Mononuclear cell (primary cell): ENCODE data around the gene CDKAL1. TPM values are rescaled to one million over a fixed set of nuclear protein-coding genes. Genes with fewer than 3 reads are reported as not detected.

ENCODE experiments used
- H3K27me3 ChIP-seq: 2 replicates; pipeline ENCODE4 v1.6.0; 2011; ENCODE audit warnings: low read length, control low read depth; ENCODE audit not compliant: insufficient read depth
- H3K4me1 ChIP-seq: 2 replicates; pipeline ENCODE4 v1.5.1; 2011; ENCODE audit warnings: mild to moderate bottlenecking, low read length, control low read depth; ENCODE audit not compliant: insufficient read depth
- H3K4me3 ChIP-seq: 2 replicates; pipeline ENCODE4 v1.5.1; 2011; ENCODE audit warnings: mild to moderate bottlenecking, low read length, moderate library complexity
- H3K9me3 ChIP-seq: 2 replicates; pipeline ENCODE4 v1.5.1; 2011; ENCODE audit warnings: low read depth, mild to moderate bottlenecking, control low read depth, low read length
- total RNA-seq: library from RNA; depleted of rRNA; stranded (reverse); fragments of >200 nt; gene quantifications from one replicate; pipeline ENCODE4 v1.2.3, GENCODE V29; 2012

The CDKAL1 gene
- total RNA-seq, 1 donor: 26.6 TPM

GRCh38 chr6:21171801-21172200 is 637.5 kb downstream of the CDKAL1 start:
- peaks cover 11% of the 10 kb centered on the region for H3K4me1 ChIP-seq
- no peaks in the 10 kb centered on the region for H3K27me3 ChIP-seq
- H3K9me3 ChIP-seq: no peaks in the 10 kb centered on the region
- H3K4me3 ChIP-seq: no peak overlapping the region

GRCh38 chr6:21173031-21173430 is 638.8 kb downstream of the CDKAL1 start:
- Histone ChIP-seq H3K4me1 (peaks cover 11% of the 10 kb centered on the region), H3K27me3 (no peaks in the 10 kb centered on the region), H3K9me3 (no peaks in the 10 kb centered on the region), H3K4me3 (no peak overlapping the region)

- peaks cover 11% of the 10 kb centered on the region for H3K4me1 ChIP-seq
- no peaks in the 10 kb centered on the region for H3K9me3 ChIP-seq
- H3K27me3 ChIP-seq: no peaks in the 10 kb centered on the region
- H3K4me3 ChIP-seq: no peak overlapping the region
These were observed 639.4 kb downstream of the CDKAL1 start for GRCh38 chr6:21173678-21174077.

- H3K4me1 ChIP-seq: peaks cover 11% of the 10 kb centered on the region
- H3K4me3 ChIP-seq: no peak overlapping the region
- no peaks in the 10 kb centered on the region for H3K27me3 ChIP-seq
- H3K9me3 ChIP-seq: peaks cover 7% of the 10 kb centered on the region
These were observed 641.9 kb downstream of the CDKAL1 start for GRCh38 chr6:21176197-21176596.

- Histone ChIP-seq H3K4me1 (no peaks in the 10 kb centered on the region), H3K4me3 (no peak overlapping the region), H3K27me3 (no peaks in the 10 kb centered on the region), H3K9me3 (peaks cover 9% of the 10 kb centered on the region)
These were observed 645.9 kb downstream of the CDKAL1 start for GRCh38 chr6:21180155-21180554.

- no peak overlapping the region for H3K4me3 ChIP-seq
- peaks cover 9% of the 10 kb centered on the region for H3K9me3 ChIP-seq
- H3K27me3 ChIP-seq: no peaks in the 10 kb centered on the region
- H3K4me1 ChIP-seq: no peaks in the 10 kb centered on the region
These were observed 646.6 kb downstream of the CDKAL1 start for GRCh38 chr6:21180800-21181337.

- Histone ChIP-seq H3K9me3 (peaks cover 9% of the 10 kb centered on the region), H3K4me1 (no peaks in the 10 kb centered on the region), H3K4me3 (no peak overlapping the region), H3K27me3 (no peaks in the 10 kb centered on the region)
These were observed 647.6 kb downstream of the CDKAL1 start for GRCh38 chr6:21181866-21182265.

- peaks cover 9% of the 10 kb centered on the region for H3K9me3 ChIP-seq
- H3K27me3 ChIP-seq: no peaks in the 10 kb centered on the region
- H3K4me3 ChIP-seq: no peak overlapping the region
- H3K4me1 ChIP-seq: no peaks in the 10 kb centered on the region
These were observed 648.3 kb downstream of the CDKAL1 start for GRCh38 chr6:21182589-21182988.

GRCh38 chr6:21185861-21186478 is 651.7 kb downstream of the CDKAL1 start:
- Histone ChIP-seq H3K4me1 (peaks cover 6% of the 10 kb centered on the region), H3K4me3 (no peak overlapping the region), H3K27me3 (no peaks in the 10 kb centered on the region), H3K9me3 (peaks cover 5% of the 10 kb centered on the region)

GRCh38 chr6:21186479-21187055 is 652.3 kb downstream of the CDKAL1 start:
- no peaks in the 10 kb centered on the region for H3K27me3 ChIP-seq
- peaks cover 6% of the 10 kb centered on the region for H3K4me1 ChIP-seq
- H3K9me3 ChIP-seq: no peaks in the 10 kb centered on the region
- H3K4me3 ChIP-seq: no peak overlapping the region

- Histone ChIP-seq H3K27me3 (no peaks in the 10 kb centered on the region), H3K9me3 (no peaks in the 10 kb centered on the region), H3K4me1 (peaks cover 6% of the 10 kb centered on the region), H3K4me3 (no peak overlapping the region)
These were observed 653.2 kb downstream of the CDKAL1 start for GRCh38 chr6:21187485-21187884.

- no peaks in the 10 kb centered on the region for H3K27me3 ChIP-seq
- H3K4me3 ChIP-seq: no peak overlapping the region
- no peaks in the 10 kb centered on the region for H3K9me3 ChIP-seq
- peaks cover 6% of the 10 kb centered on the region for H3K4me1 ChIP-seq
These were observed 654.4 kb downstream of the CDKAL1 start for GRCh38 chr6:21188505-21189223.

- Histone ChIP-seq H3K4me1 (peaks cover 6% of the 10 kb centered on the region), H3K4me3 (no peak overlapping the region), H3K27me3 (no peaks in the 10 kb centered on the region), H3K9me3 (no peaks in the 10 kb centered on the region)
These were observed 655.5 kb downstream of the CDKAL1 start for GRCh38 chr6:21189759-21190158.

- H3K9me3 ChIP-seq: no peaks in the 10 kb centered on the region
- no peaks in the 10 kb centered on the region for H3K27me3 ChIP-seq
- H3K4me3 ChIP-seq: no peak overlapping the region
- peaks cover 6% of the 10 kb centered on the region for H3K4me1 ChIP-seq
These were observed 656.4 kb downstream of the CDKAL1 start for GRCh38 chr6:21190701-21191100.

- H3K27me3 ChIP-seq: no peaks in the 10 kb centered on the region
- H3K4me3 ChIP-seq: no peak overlapping the region
These were observed 659.7 kb downstream of the CDKAL1 start for GRCh38 chr6:21193790-21194475.

More at GRCh38 chr6:21193790-21194475, 659.7 kb downstream of the CDKAL1 start:
- Histone ChIP-seq H3K9me3 (no peaks in the 10 kb centered on the region), H3K4me1 (peaks cover 8% of the 10 kb centered on the region)
